PC-3 (cell line): ENCODE results near the gene EFCAB6. TPM values are rescaled to one million over a fixed set of nuclear protein-coding genes. Genes with fewer than 3 reads are reported as not detected.

Experiments
- ATAC-seq: fragments of 200-7000 bp; cut with Tn5 transposase; 2 replicates; pipeline ENCODE4 v1.9.1; 2020; ENCODE audit warnings: mild to moderate bottlenecking, moderate library complexity
- BruUV-seq: library from RNA; stranded (reverse); fragments of 400-500 nt; replicated peaks from 2 replicates; lab custom pipeline; 2021; lab: Mats Ljungman, UMichigan
- CTCF ChIA-PET: fragments of 300-600 bp; sonication (Branson Sonifier 250); formaldehyde crosslinking; loops from one replicate; lab custom pipeline; 2022; ENCODE audit warnings: antibody characterized with exemption; lab: Charles Lee
- POLR2A ChIA-PET: fragments of 300-600 bp; sonication (Branson Sonifier 250); formaldehyde crosslinking; loops from one replicate; lab custom pipeline; 2022; ENCODE audit warnings: antibody characterized with exemption; ENCODE audit not compliant: unreplicated experiment; lab: Charles Lee
- DNase-seq: peaks from one replicate; pipeline ENCODE4 v3.0.0-alpha.2; 2015
- H2AFZ ChIP-seq: fragments of 300-600 bp; sonication (generic); 2 replicates; pipeline ENCODE4 v1.6.0; 2016; ENCODE audit warnings: antibody characterized with exemption, low read length
- H3F3A ChIP-seq: fragments of 300-600 bp; sonication (generic); one replicate; pipeline ENCODE4 v1.6.0; 2017; ENCODE audit warnings: antibody characterized with exemption, low read length, control low read depth, mild to moderate bottlenecking; ENCODE audit not compliant: unreplicated experiment
- H3K27ac ChIP-seq: fragments of 300-600 bp; sonication (generic); 2 replicates; pipeline ENCODE4 v1.5.1; 2016; ENCODE audit warnings: mild to moderate bottlenecking, low read length
- H3K27me3 ChIP-seq: fragments of 300-600 bp; sonication (generic); 2 replicates; pipeline ENCODE4 v1.6.1; 2016; ENCODE audit warnings: low read length, mixed read lengths
- H3K36me3 ChIP-seq: fragments of 300-600 bp; sonication (generic); 2 replicates; pipeline ENCODE4 v1.6.1; 2016; ENCODE audit warnings: low read depth, mixed run types, low read length, mixed read lengths
- H3K4me1 ChIP-seq: fragments of 300-600 bp; sonication (generic); 2 replicates; pipeline ENCODE4 v1.5.1; 2016; ENCODE audit warnings: low read length; ENCODE audit not compliant: insufficient read depth
- H3K4me2 ChIP-seq: fragments of 300-600 bp; sonication (generic); 2 replicates; pipeline ENCODE4 v1.6.0; 2016; ENCODE audit warnings: low read length
- H3K4me3 ChIP-seq: fragments of 300-600 bp; sonication (generic); 2 replicates; pipeline ENCODE4 v1.5.1; 2016; ENCODE audit warnings: mild to moderate bottlenecking, low read length, mixed read lengths
- H3K79me2 ChIP-seq: fragments of 300-600 bp; sonication (generic); 2 replicates; pipeline ENCODE4 v1.6.1; 2017; ENCODE audit warnings: low read length, mixed read lengths
- H3K9ac ChIP-seq: fragments of 300-600 bp; sonication (generic); 2 replicates; pipeline ENCODE4 v1.6.0; 2016; ENCODE audit warnings: mild to moderate bottlenecking, low read length
- H3K9me2 ChIP-seq: fragments of 300-600 bp; sonication (generic); replicated peaks from 2 replicates; pipeline ENCODE4 v1.6.1; 2016; ENCODE audit warnings: mixed run types, low read length, mixed read lengths
- H3K9me3 ChIP-seq: fragments of 300-600 bp; sonication (generic); 2 replicates; pipeline ENCODE4 v1.6.1; 2016; ENCODE audit warnings: low read length, mixed read lengths
- H4K20me1 ChIP-seq: fragments of 300-600 bp; sonication (generic); 2 replicates; pipeline ENCODE4 v1.6.1; 2016; ENCODE audit warnings: low read length, mixed read lengths
- CTCF ChIP-seq: fragments of 300-600 bp; sonication (generic); conservative IDR thresholded peaks from 2 replicates; pipeline ENCODE4 v1.5.1; 2017; ENCODE audit warnings: antibody characterized with exemption, low read depth, mild to moderate bottlenecking, low read length
- EZH2 ChIP-seq: fragments of 300-600 bp; sonication (generic); IDR thresholded peaks from one replicate; pipeline ENCODE4 v1.6.1; 2017; ENCODE audit warnings: antibody characterized with exemption, mild to moderate bottlenecking, low read length; ENCODE audit not compliant: unreplicated experiment
- EZH2phosphoT487 ChIP-seq: fragments of 300-600 bp; sonication (generic); IDR thresholded peaks from 2 replicates; pipeline ENCODE4 v1.6.1; 2018; ENCODE audit warnings: mild to moderate bottlenecking, antibody characterized with exemption, low read length, borderline replicate concordance
- intact Hi-C: fragments of 100-400 bp; cut with micrococcal nuclease; formaldehyde crosslinking; loops from 2 replicates; pipeline ENCODE4 v1.9.0; 2023
- total RNA-seq: library from RNA; depleted of rRNA; stranded (reverse); fragments of >200 nt; gene quantifications from 2 replicates; pipeline ENCODE4 v1.2.3, GENCODE V29; 2014

Gene EFCAB6
- total RNA-seq, 1 experiment from 2014 or later = 0.07 TPM

GRCh38 chr22:43848366-43849171, 36.5 kb upstream of the EFCAB6 start:
- CTCF ChIA-PET = interaction anchor here (0.5 to 0.7 kb wide), 3 partner anchors 20 to 98 kb away, joined by 3 to 5 read pairs (median 4); partner anchors contain the start of gene EFCAB6

GRCh38 chr22:43847376-43848289, 35.5 kb upstream of the EFCAB6 start:
- DNase-seq (no peak), ATAC-seq (no peak)
- Histone ChIP-seq H3K27me3 (peaks cover 18% of the 10 kb centered on the region), H4K20me1 (no peaks in the 10 kb centered on the region), H3K4me3 (no peak overlapping the region), H3K9me2 (no peaks in the 10 kb centered on the region), H3F3A (no peaks in the 10 kb centered on the region), H3K27ac (no peak overlapping the region), H3K4me2 (no peak overlapping the region), H3K9me3 (no peaks in the 10 kb centered on the region), H2AFZ (no peak overlapping the region), H3K79me2 (no peaks in the 10 kb centered on the region), H3K36me3 (no peaks in the 10 kb centered on the region), H3K4me1 (no peaks in the 10 kb centered on the region), H3K9ac (no peak overlapping the region)
- ChIA-PET POLR2A (no interaction called here), CTCF (no interaction called here)
- no peak for TF ChIP-seq EZH2phosphoT487
- no peak for TF ChIP-seq EZH2
- TF ChIP-seq CTCF = no peak
- no TSS peak for BruUV-seq
- intact Hi-C loops = no loop called here

More at GRCh38 chr22:43848366-43849171, 36.5 kb upstream of the EFCAB6 start:
- Histone ChIP-seq H3K79me2 (no peaks in the 10 kb centered on the region), H3K27me3 (peaks cover 18% of the 10 kb centered on the region), H3K4me2 (no peak overlapping the region), H3K36me3 (no peaks in the 10 kb centered on the region), H3K9ac (no peak overlapping the region), H4K20me1 (no peaks in the 10 kb centered on the region), H3K4me3 (no peak overlapping the region), H3K4me1 (no peaks in the 10 kb centered on the region), H3K9me3 (no peaks in the 10 kb centered on the region), H3F3A (no peaks in the 10 kb centered on the region), H3K9me2 (no peaks in the 10 kb centered on the region), H3K27ac (no peak overlapping the region), H2AFZ (no peak overlapping the region)
- intact Hi-C loops = no loop called here
- no TSS peak for BruUV-seq
- ATAC-seq (peak; percentile 65), DNase-seq (peak; percentile 29)
- TF ChIP-seq CTCF (peak; percentile 57), EZH2 (no peak)
- POLR2A ChIA-PET = no interaction called here
